HCT116 (cell line): ENCODE data around the gene FAM204A. TPM values are rescaled to one million over a fixed set of nuclear protein-coding genes. Genes with fewer than 3 reads are reported as not detected.

Experiments used
- ATAC-seq: fragments of 200-7000 bp; cut with Tn5 transposase; 2 replicates; pipeline ENCODE4 v1.9.1; 2020; ENCODE audit warnings: mild to moderate bottlenecking, moderate library complexity
- BruUV-seq: library from RNA; stranded (reverse); fragments of 400-500 nt; replicated peaks from 2 replicates; lab custom pipeline; 2021; lab: Mats Ljungman, UMichigan
- CTCF ChIA-PET: fragments of 300-600 bp; sonication (Branson Sonifier 250); formaldehyde crosslinking; loops from one replicate; lab custom pipeline; 2021; ENCODE audit warnings: antibody characterized with exemption; lab: Charles Lee
- POLR2A ChIA-PET: fragments of 300-600, 350-600 bp; sonication (Branson Sonifier 250); formaldehyde crosslinking; loops from one replicate; lab custom pipeline; 2021; ENCODE audit warnings: antibody characterized with exemption; lab: Charles Lee
- RAD21 ChIA-PET, 2 experiments: fragments of 300-600 bp; sonication (Branson Sonifier 250); formaldehyde crosslinking; loops; one replicate each; lab custom pipeline; 2023; ENCODE audit warnings: low total read pairs in 2 of 2; ENCODE audit not compliant: uncharacterized antibody in 2 of 2, unreplicated experiment in 2 of 2, low non-redundant PET in 1 of 2; lab: Charles Lee
- DNase-seq: peaks from one replicate; pipeline ENCODE4 v3.0.0-alpha.2; 2010; ENCODE audit warnings: low read depth, low spot score
- H2AFZ ChIP-seq: fragments of 200-600 bp; shearing (Covaris generic), sonication (generic); 2 replicates; pipeline ENCODE4 v1.6.1; 2017; ENCODE audit warnings: low read depth, mixed run types, mixed read lengths, antibody characterized with exemption, low read length; ENCODE audit not compliant: poor library complexity, severe bottlenecking
- H3K27ac ChIP-seq: 2 replicates; pipeline ENCODE4 v1.5.1; 2012; ENCODE audit warnings: low read depth, low read length
- H3K27me3 ChIP-seq: fragments of 200-600 bp; sonication (generic); 2 replicates; pipeline ENCODE4 v1.6.1; 2016; ENCODE audit warnings: mixed run types, low read length, mixed read lengths; ENCODE audit not compliant: insufficient read depth
- H3K36me3 ChIP-seq, 2 experiments: fragments of 200-500 bp in 1 of 2; fragments of 200-600 bp in 1 of 2; sonication (Bioruptor generic) in 1 of 2; sonication (generic) in 1 of 2; 2 replicates each; pipeline versions ENCODE4 v1.5.1 to v1.6.1; 2014 to 2016; ENCODE audit warnings: low read length in 2 of 2, inconsistent platforms in 1 of 2, mixed read lengths in 1 of 2, mixed run types in 1 of 2; ENCODE audit not compliant: insufficient read depth in 2 of 2, control insufficient read depth in 1 of 2
- H3K4me1 ChIP-seq, 2 experiments: fragments of 200-600 bp in 1 of 2; sonication (generic) in 1 of 2; 2 replicates each; pipeline versions ENCODE4 v1.5.1 to v1.6.1; 2012 to 2017; ENCODE audit warnings: low read length in 2 of 2, inconsistent platforms in 1 of 2, mild to moderate bottlenecking in 1 of 2, mixed read lengths in 1 of 2, mixed run types in 1 of 2, moderate library complexity in 1 of 2; ENCODE audit not compliant: insufficient read depth in 2 of 2, control insufficient read depth in 1 of 2
- H3K4me2 ChIP-seq: fragments of 200-600 bp; sonication (generic); 2 replicates; pipeline ENCODE4 v1.6.1; 2017; ENCODE audit warnings: mixed run types, low read length, mixed read lengths
- H3K4me3 ChIP-seq, 2 experiments: fragments of 200-600 bp in 1 of 2; sonication (generic) in 1 of 2; replicated peaks in 1 of 2; 2 replicates each; pipeline ENCODE4 v1.5.1; 2011 to 2016; ENCODE audit warnings: low read length in 2 of 2, control low read depth in 1 of 2, low read depth in 1 of 2, mild to moderate bottlenecking in 1 of 2, mixed read lengths in 1 of 2, mixed run types in 1 of 2
- H3K79me2 ChIP-seq: fragments of 200-600 bp; sonication (generic); 2 replicates; pipeline ENCODE4 v1.6.1; 2017; ENCODE audit warnings: mild to moderate bottlenecking, mixed run types, low read length, moderate library complexity, mixed read lengths; ENCODE audit not compliant: insufficient read depth
- H3K9ac ChIP-seq: fragments of 200-600 bp; sonication (generic); 2 replicates; pipeline ENCODE4 v1.6.1; 2016; ENCODE audit warnings: low read length, mixed read lengths
- H3K9me2 ChIP-seq: fragments of 200-600 bp; sonication (generic), shearing (Covaris generic); 2 replicates; pipeline ENCODE4 v1.6.1; 2017; ENCODE audit warnings: mixed run types, mild to moderate bottlenecking, moderate library complexity; ENCODE audit not compliant: insufficient read depth
- H3K9me3 ChIP-seq, 2 experiments: fragments of 200-500 bp in 1 of 2; fragments of 200-600 bp in 1 of 2; sonication (Bioruptor generic) in 1 of 2; sonication (generic) in 1 of 2; 2 replicates each; pipeline ENCODE4 v1.6.1; 2014 to 2017; ENCODE audit warnings: low read length in 2 of 2, mixed read lengths in 2 of 2, inconsistent platforms in 1 of 2, low read depth in 1 of 2, mild to moderate bottlenecking in 1 of 2, mixed run types in 1 of 2, moderate library complexity in 1 of 2; ENCODE audit not compliant: control insufficient read depth in 1 of 2, insufficient read depth in 1 of 2
- H4K20me1 ChIP-seq: fragments of 200-600 bp; sonication (generic), shearing (Covaris generic); 2 replicates; pipeline ENCODE4 v1.6.1; 2017; ENCODE audit warnings: mixed run types, mild to moderate bottlenecking, moderate library complexity; ENCODE audit not compliant: insufficient read depth
- EGR1 ChIP-seq: IDR thresholded peaks from 2 replicates; pipeline ENCODE4 v1.6.1; 2012; ENCODE audit warnings: low read depth
- ELF1 ChIP-seq: IDR thresholded peaks from 2 replicates; pipeline ENCODE4 v1.6.1; 2012; ENCODE audit warnings: low read depth, borderline replicate concordance
- EZH2 ChIP-seq: fragments of 200-600 bp; sonication (generic); IDR thresholded peaks from 2 replicates; pipeline ENCODE4 v1.6.1; 2017; ENCODE audit warnings: antibody characterized with exemption, mixed run types
- FOSL1 ChIP-seq: IDR thresholded peaks from 2 replicates; pipeline ENCODE4 v1.6.1; 2012; ENCODE audit warnings: low read depth
- JUND ChIP-seq: IDR thresholded peaks from 2 replicates; pipeline ENCODE4 v1.6.1; 2012
- POLR2A ChIP-seq: IDR thresholded peaks from 2 replicates; pipeline ENCODE4 v1.7.0; 2011; ENCODE audit warnings: borderline replicate concordance; ENCODE audit not compliant: insufficient read depth, insufficient read length; ENCODE audit errors: extremely low read depth
- POLR2AphosphoS5 ChIP-seq: IDR thresholded peaks from 2 replicates; pipeline ENCODE4 v1.6.1; 2011; ENCODE audit warnings: mild to moderate bottlenecking, low read depth, low read length, moderate library complexity
- RAD21 ChIP-seq: IDR thresholded peaks from 2 replicates; pipeline ENCODE4 v1.6.1; 2012; ENCODE audit warnings: low read depth, mild to moderate bottlenecking
- REST ChIP-seq: IDR thresholded peaks from 2 replicates; pipeline ENCODE4 v1.6.1; 2012; ENCODE audit warnings: low read depth
- SIN3A ChIP-seq: IDR thresholded peaks from 2 replicates; pipeline ENCODE4 v1.6.1; 2012; ENCODE audit warnings: low read depth
- SRF ChIP-seq: IDR thresholded peaks from 2 replicates; pipeline ENCODE4 v1.6.1; 2012; ENCODE audit warnings: low read depth
- TCF7L2 ChIP-seq: IDR thresholded peaks from 2 replicates; pipeline ENCODE4 v1.7.0; 2011; ENCODE audit warnings: borderline replicate concordance, inconsistent platforms; ENCODE audit not compliant: insufficient read depth, insufficient read length; ENCODE audit errors: extremely low read depth
- YY1 ChIP-seq: IDR thresholded peaks from 2 replicates; pipeline ENCODE4 v1.6.1; 2011; ENCODE audit warnings: low read length, low read depth, moderate library complexity, mild to moderate bottlenecking; ENCODE audit not compliant: insufficient replicate concordance; ENCODE audit errors: extremely low read depth
- ZBTB33 ChIP-seq: IDR thresholded peaks from 2 replicates; pipeline ENCODE4 v1.6.1; 2011; ENCODE audit warnings: mild to moderate bottlenecking, low read length, moderate library complexity; ENCODE audit not compliant: insufficient replicate concordance; ENCODE audit errors: extremely low read depth
- ZNF274 ChIP-seq: fragments of 200-500 bp; sonication (Bioruptor generic); IDR thresholded peaks from 2 replicates; pipeline ENCODE4 v1.6.1; 2014; ENCODE audit warnings: mild to moderate bottlenecking, low read depth, low read length, inconsistent platforms
- intact Hi-C: fragments of 100-400 bp; cut with micrococcal nuclease; formaldehyde crosslinking; loops from 2 replicates; pipeline ENCODE4 v1.10.0; 2022
- total RNA-seq: library from RNA; stranded (reverse); gene quantifications from one replicate; pipeline ENCODE4 v1.2.1, GENCODE V29; 2021; ENCODE audit not compliant: unreplicated experiment

The FAM204A gene
- total RNA-seq, 1 experiment from 2014 or later = 79.5 TPM

- no peak for TF ChIP-seq RAD21
- no peak for TF ChIP-seq ZNF274
- TF ChIP-seq SRF = no peak
- no peak for TF ChIP-seq JUND
- TF ChIP-seq EZH2 = no peak
- no peak for TF ChIP-seq SIN3A
- no peak for TF ChIP-seq TCF7L2
Measured at GRCh38 chr10:118282670-118283069, 59.5 kb downstream of the FAM204A start (continued).

GRCh38 chr10:118278649-118279048 lies 63.5 kb downstream of the FAM204A start:
- no peaks in the 10 kb centered on the region for H4K20me1 ChIP-seq
- H3K36me3 ChIP-seq = no peaks in the 10 kb centered on the region
- H3K9ac ChIP-seq = no peak overlapping the region
- TF ChIP-seq RAD21 (no peak), REST (no peak), FOSL1 (no peak), POLR2AphosphoS5 (no peak), SIN3A (no peak), ELF1 (no peak), ZBTB33 (no peak), YY1 (no peak), POLR2A (no peak), EZH2 (no peak), EGR1 (no peak), TCF7L2 (no peak)
- no TSS peak for BruUV-seq
- no peak for DNase-seq
- H3K4me1 ChIP-seq = peaks cover 0 to 8% of the 10 kb centered on the region in 2 experiments; a peak in 2 of 4 replicates
- no peak overlapping the region for H3K4me3 ChIP-seq
- ATAC-seq = no peak; the same call in 1 of the 2 replicates
- intact Hi-C loops = no loop called here
- peaks cover 6 to 9% of the 10 kb centered on the region in 2 experiments; a peak in 2 of 4 replicates for H3K9me3 ChIP-seq
- no peaks in the 10 kb centered on the region for H3K27me3 ChIP-seq
- H3K9me2 ChIP-seq = no peaks in the 10 kb centered on the region
- ChIA-PET CTCF (no interaction called here), POLR2A (no interaction called here), RAD21 (no interaction called here)
- H3K79me2 ChIP-seq = no peaks in the 10 kb centered on the region
- H2AFZ ChIP-seq = no peak overlapping the region
- H3K27ac ChIP-seq = no peak overlapping the region
- no peak overlapping the region for H3K4me2 ChIP-seq
